H1 (cell line): ENCODE results near the gene NBEA. TPM values are rescaled to one million over a fixed set of nuclear protein-coding genes. Genes with fewer than 3 reads are reported as not detected.

Experiments
- CTCF ChIA-PET: fragments of 300-600 bp; sonication (Branson Sonifier 250); formaldehyde crosslinking; loops from one replicate; lab custom pipeline; 2021; ENCODE audit not compliant: partially characterized antibody; lab: Charles Lee
- POLR2A ChIA-PET: fragments of 300-600 bp; sonication (Branson Sonifier 250); formaldehyde crosslinking; loops from one replicate; lab custom pipeline; 2021; ENCODE audit warnings: inconsistent platforms; ENCODE audit not compliant: partially characterized antibody; lab: Charles Lee
- DNase-seq, 2 experiments: peaks; one replicate each; pipeline versions ENCODE4 v3.0.0 to v3.0.0-alpha.2; 2010 to 2022; ENCODE audit warnings: low spot score in 2 of 2, low read depth in 1 of 2, mixed read lengths in 1 of 2
- FAIRE-seq: peaks from 2 replicates; lab custom pipeline; 2011; peaks lifted over from hg19 to GRCh38; lab: Jason Lieb, UNC
- H2AFZ ChIP-seq: 2 replicates; pipeline ENCODE4 v1.8.1; 2012; ENCODE audit warnings: low read length, inconsistent platforms
- H2AK5ac ChIP-seq: 2 replicates; pipeline ENCODE4 v1.6.1; 2013; ENCODE audit warnings: low read depth, low read length
- H2BK120ac ChIP-seq: replicated peaks from 2 replicates; pipeline ENCODE3; 2013; ENCODE audit warnings: low read depth, low read length, inconsistent platforms
- H2BK12ac ChIP-seq: 2 replicates; pipeline ENCODE4 v1.6.1; 2013; ENCODE audit warnings: low read depth, low read length
- H2BK15ac ChIP-seq: 2 replicates; pipeline ENCODE4 v1.6.1; 2013; ENCODE audit warnings: low read length
- H2BK20ac ChIP-seq: 2 replicates; pipeline ENCODE4 v1.6.1; 2013; ENCODE audit warnings: low read length
- H2BK5ac ChIP-seq: 2 replicates; pipeline ENCODE4 v1.6.1; 2013; ENCODE audit warnings: low read depth, low read length
- H3K14ac ChIP-seq: 2 replicates; pipeline ENCODE4 v1.6.1; 2013; ENCODE audit warnings: inconsistent platforms; ENCODE audit not compliant: insufficient read length
- H3K18ac ChIP-seq: 2 replicates; pipeline ENCODE4 v1.6.1; 2013; ENCODE audit warnings: low read length; ENCODE audit errors: extremely low read depth
- H3K23ac ChIP-seq: 2 replicates; pipeline ENCODE4 v1.6.1; 2013; ENCODE audit warnings: inconsistent platforms; ENCODE audit not compliant: insufficient read length
- H3K23me2 ChIP-seq: 2 replicates; pipeline ENCODE4 v1.6.1; 2013; ENCODE audit warnings: low read depth, low read length
- H3K27ac ChIP-seq: 2 replicates; pipeline ENCODE4 v1.6.1; 2011; ENCODE audit warnings: low read depth, low read length, inconsistent platforms
- H3K27me3 ChIP-seq, 4 experiments: replicated peaks in 1 of 4; 1 replicate in 1 of 4; 2 replicates in 3 of 4; pipeline versions ENCODE4 v1.6.1 to v1.8.1; 2011 to 2013; ENCODE audit warnings: low read length in 3 of 4, mild to moderate bottlenecking in 3 of 4, inconsistent platforms in 2 of 4, mixed read lengths in 2 of 4, moderate library complexity in 1 of 4; ENCODE audit not compliant: control insufficient read depth in 3 of 4, insufficient read depth in 3 of 4; ENCODE audit errors: extremely low read depth in 1 of 4
- H3K36me3 ChIP-seq, 4 experiments: 2 replicates each; pipeline versions ENCODE4 v1.6.1 to v1.8.1; 2011 to 2013; ENCODE audit warnings: mild to moderate bottlenecking in 4 of 4, low read length in 3 of 4, moderate library complexity in 2 of 4, control low read depth in 1 of 4, inconsistent platforms in 1 of 4; ENCODE audit not compliant: insufficient read depth in 4 of 4, control insufficient read depth in 2 of 4
- H3K4ac ChIP-seq: replicated peaks from 2 replicates; pipeline ENCODE3; 2013; ENCODE audit warnings: low read length, low read depth, mixed read lengths, inconsistent platforms; ENCODE audit not compliant: insufficient read length
- H3K4me1 ChIP-seq, 4 experiments: replicated peaks in 1 of 4; 1 replicate in 1 of 4; 2 replicates in 3 of 4; pipeline versions ENCODE4 v1.6.1 to v1.8.1; 2011 to 2013; ENCODE audit warnings: low read length in 3 of 4, inconsistent platforms in 2 of 4, mixed read lengths in 1 of 4; ENCODE audit not compliant: insufficient read depth in 4 of 4, control insufficient read depth in 3 of 4
- H3K4me2 ChIP-seq, 2 experiments: 2 replicates each; pipeline versions ENCODE4 v1.6.1 to v1.8.1; 2011 to 2013; ENCODE audit warnings: low read depth in 2 of 2, low read length in 2 of 2, control low read depth in 1 of 2, inconsistent platforms in 1 of 2, mild to moderate bottlenecking in 1 of 2; ENCODE audit not compliant: insufficient read depth in 1 of 2
- H3K4me3 ChIP-seq, 4 experiments: fragments of 200-600, 300-600 bp in 1 of 4; sonication (generic), shearing (Covaris generic), sonication (Bioruptor Twin) in 1 of 4; 2 replicates each; pipeline versions ENCODE4 v1.5.1 to v1.8.1; 2011 to 2016; ENCODE audit warnings: low read length in 4 of 4, low read depth in 3 of 4, control low read depth in 2 of 4, inconsistent platforms in 2 of 4, mild to moderate bottlenecking in 2 of 4, mixed read lengths in 1 of 4, moderate library complexity in 1 of 4; ENCODE audit not compliant: insufficient read depth in 2 of 4; ENCODE audit errors: extremely low read depth in 1 of 4
- H3K56ac ChIP-seq: replicated peaks from 2 replicates; pipeline ENCODE3; 2013; ENCODE audit warnings: low read depth, mild to moderate bottlenecking, mixed read lengths, low read length, inconsistent platforms; ENCODE audit not compliant: insufficient read length
- H3K79me1 ChIP-seq: 2 replicates; pipeline ENCODE4 v1.6.1; 2013; ENCODE audit warnings: low read depth, low read length, control low read depth
- H3K79me2 ChIP-seq, 2 experiments: 2 replicates each; pipeline versions ENCODE4 v1.6.1 to v1.8.1; 2012 to 2013; ENCODE audit warnings: low read length in 2 of 2, mild to moderate bottlenecking in 2 of 2, inconsistent platforms in 1 of 2; ENCODE audit not compliant: insufficient read depth in 2 of 2, control insufficient read depth in 1 of 2
- H3K9ac ChIP-seq, 4 experiments: replicated peaks in 1 of 4; 1 replicate in 1 of 4; 2 replicates in 3 of 4; pipeline versions ENCODE4 v1.6.1 to v1.8.1; 2011 to 2013; ENCODE audit warnings: low read depth in 3 of 4, low read length in 3 of 4, control low read depth in 2 of 4, mild to moderate bottlenecking in 2 of 4, moderate library complexity in 2 of 4, inconsistent platforms in 1 of 4; ENCODE audit errors: extremely low read depth in 1 of 4
- H3K9me3 ChIP-seq, 2 experiments: 2 replicates each; pipeline versions ENCODE4 v1.6.1 to v1.8.1; 2012 to 2013; ENCODE audit warnings: mild to moderate bottlenecking in 2 of 2, moderate library complexity in 2 of 2, control low read depth in 1 of 2, inconsistent platforms in 1 of 2, low read depth in 1 of 2, low read length in 1 of 2, mixed read lengths in 1 of 2; ENCODE audit not compliant: insufficient read depth in 2 of 2
- H4K20me1 ChIP-seq, 2 experiments: replicated peaks in 1 of 2; 2 replicates each; pipeline versions ENCODE3 to v1.8.1; 2011 to 2013; ENCODE audit warnings: inconsistent platforms in 2 of 2, low read length in 2 of 2, mild to moderate bottlenecking in 1 of 2; ENCODE audit not compliant: insufficient read depth in 2 of 2, control insufficient read depth in 1 of 2
- H4K5ac ChIP-seq: 2 replicates; pipeline ENCODE4 v1.6.1; 2013; ENCODE audit warnings: low read length, low read depth, mixed read lengths, inconsistent platforms; ENCODE audit not compliant: insufficient read length
- H4K8ac ChIP-seq: 2 replicates; pipeline ENCODE4 v1.8.0; 2013; ENCODE audit warnings: mild to moderate bottlenecking, moderate library complexity, low read length, inconsistent platforms; ENCODE audit not compliant: insufficient read depth; ENCODE audit errors: extremely low read depth
- H4K91ac ChIP-seq: replicated peaks from 2 replicates; pipeline ENCODE3; 2013; ENCODE audit warnings: low read length, mixed read lengths, inconsistent platforms; ENCODE audit not compliant: insufficient read length
- RAD21 ChIP-seq, 2 experiments: IDR thresholded peaks in 1 of 2; conservative IDR thresholded peaks in 1 of 2; 2 replicates each; pipeline ENCODE4 v1.6.1; 2011; ENCODE audit warnings: low read depth in 2 of 2, low read length in 2 of 2, improper control_type of control experiment in 1 of 2, inconsistent platforms in 1 of 2, mild to moderate bottlenecking in 1 of 2, moderate library complexity in 1 of 2
- YY1 ChIP-seq: IDR thresholded peaks from 2 replicates; pipeline ENCODE4 v1.6.1; 2011; ENCODE audit warnings: low read depth, mild to moderate bottlenecking, low read length
- WGBS, 2 experiments: shearing (Covaris generic) in 1 of 2; methylation state at CpG; one replicate each; pipeline versions ENCODE4 v1.1.6 to v1.1.7; 2013 to 2015; ENCODE audit warnings: low lambda C conversion rate in 2 of 2, mixed read lengths in 2 of 2, inconsistent platforms in 1 of 2, low coverage in 1 of 2, missing lambda C conversion rate in 1 of 2; ENCODE audit not compliant: insufficient replicate concordance in 2 of 2, insufficient coverage in 1 of 2, insufficient read length in 1 of 2; ENCODE audit errors: extremely low coverage in 1 of 2, missing lambda C conversion rate in 1 of 2; 5-methylcytosine and 5-hydroxymethylcytosine counted together
- polyA plus RNA-seq, 7 experiments: library from polyadenylated mRNA; depleted of rRNA in 3 of 7; stranded (reverse) in 5 of 7; unstranded in 2 of 7; fragments of >200 nt in 5 of 7; fragments of 200-250 nt in 2 of 7; gene quantifications; 1 replicate in 5 of 7; 2 replicates in 1 of 7; 4 replicates in 1 of 7; pipeline versions ENCODE4 v1.2.1 to v1.2.3, GENCODE V29; 2011 to 2013; ENCODE audit warnings: missing spikeins in 2 of 7, mixed read lengths in 2 of 7
- total RNA-seq: library from RNA; stranded (reverse); fragmentation: NEBNext Ultra II Directional; extraction: Animal tissue kit (Norgen Biotek cat#: 25700); gene quantifications from 2 replicates; pipeline ENCODE4 v1.2.1, GENCODE V29; 2021

The NBEA gene
- total and polyA plus RNA-seq, 2 of the 8 experiments (the other 6 are each of a cell fraction or from before 2014, with no cell fraction given) = 14.2 to 21.5 TPM

DNA sequence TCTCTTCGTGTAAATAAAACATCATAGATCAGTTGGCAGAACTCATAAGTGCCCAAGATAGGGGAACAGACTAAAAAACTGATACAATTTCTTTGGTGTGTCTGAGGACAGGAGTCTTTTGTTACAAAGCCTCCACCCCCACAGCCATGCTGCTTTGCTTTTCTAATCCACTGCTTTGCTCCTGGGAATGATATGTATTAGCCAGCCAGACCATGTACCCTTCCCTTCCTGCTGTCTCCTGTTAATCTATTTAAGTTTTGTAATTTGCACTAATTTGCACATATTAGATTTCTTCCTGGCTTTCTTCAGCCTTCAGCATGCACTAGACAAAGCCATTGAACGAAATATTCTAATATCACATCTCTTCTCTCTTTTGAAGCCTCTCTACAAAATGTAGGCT lies 403.9 kb downstream of the NBEA start:
- no peaks in the 10 kb centered on the region for H3K9me3 ChIP-seq
- no peak overlapping the region for H4K91ac ChIP-seq
- CTCF ChIA-PET = interaction anchor here (1.0 kb wide), 1 partner anchor 10 kb away, joined by 3 read pairs; no protein-coding TSS in a partner anchor
- H3K36me3 ChIP-seq = no peaks in the 10 kb centered on the region
- WGBS, 2 experiments = 89% methylated on average over 2 of the region's 2 CpGs; no CpG with 5 or more reads in 1 of the 2 experiments
- POLR2A ChIA-PET = no interaction called here
- no peak overlapping the region for H3K9ac ChIP-seq
- H2BK15ac ChIP-seq = no peak overlapping the region
- FAIRE-seq (no peak), DNase-seq (no peak)
- no peaks in the 10 kb centered on the region for H3K79me2 ChIP-seq
- H2AFZ ChIP-seq = no peak overlapping the region
- no peak overlapping the region for H3K56ac ChIP-seq
- H2BK12ac ChIP-seq = no peak overlapping the region
- no peak overlapping the region for H2BK5ac ChIP-seq
- H2BK120ac ChIP-seq = no peak overlapping the region
- H3K27ac ChIP-seq = 0 out of 2 replicates have a peak overlapping the region, but pooled peaks have one; percentile 14
- H3K23ac ChIP-seq = no peak overlapping the region
- no peak overlapping the region for H3K4me3 ChIP-seq
- no peaks in the 10 kb centered on the region for H3K23me2 ChIP-seq
- H2BK20ac ChIP-seq = no peak overlapping the region
- H3K14ac ChIP-seq = no peak overlapping the region
- no peaks in the 10 kb centered on the region for H4K20me1 ChIP-seq
- H3K18ac ChIP-seq = no peak overlapping the region
- H3K79me1 ChIP-seq = no peaks in the 10 kb centered on the region
- H4K8ac ChIP-seq = no peak overlapping the region
- no peak overlapping the region for H3K4me2 ChIP-seq
- no peak overlapping the region for H4K5ac ChIP-seq
- TF ChIP-seq RAD21 (IDR thresholded peaks at IDR 0.05 in 1 of 2, conservative IDR thresholded peaks at IDR 0.05 in 1 of 2; ENCODE audit: low read depth in 2 of 2, low read length in 2 of 2) (no peak), YY1 (no peak)
- H3K27me3 ChIP-seq = no peaks in the 10 kb centered on the region
- H3K4ac ChIP-seq = no peak overlapping the region
- H2AK5ac ChIP-seq = no peak overlapping the region
- H3K4me1 ChIP-seq = no peaks in the 10 kb centered on the region
